IPS-18c (cell line): Measurements from ENCODE around the gene KRTAP10-4.

Source experiments
- H3K4me3 ChIP-seq: 2 replicates; pipeline ENCODE4 v1.7.0; 2013; ENCODE audit warnings: low read depth, mild to moderate bottlenecking, low read length, moderate library complexity; ENCODE audit not compliant: insufficient read depth
- H3K9me3 ChIP-seq: one replicate; pipeline ENCODE4 v1.6.1; 2013; ENCODE audit warnings: mild to moderate bottlenecking, low read length, moderate library complexity; ENCODE audit not compliant: control insufficient read depth, insufficient read depth

Gene KRTAP10-4

DNA sequence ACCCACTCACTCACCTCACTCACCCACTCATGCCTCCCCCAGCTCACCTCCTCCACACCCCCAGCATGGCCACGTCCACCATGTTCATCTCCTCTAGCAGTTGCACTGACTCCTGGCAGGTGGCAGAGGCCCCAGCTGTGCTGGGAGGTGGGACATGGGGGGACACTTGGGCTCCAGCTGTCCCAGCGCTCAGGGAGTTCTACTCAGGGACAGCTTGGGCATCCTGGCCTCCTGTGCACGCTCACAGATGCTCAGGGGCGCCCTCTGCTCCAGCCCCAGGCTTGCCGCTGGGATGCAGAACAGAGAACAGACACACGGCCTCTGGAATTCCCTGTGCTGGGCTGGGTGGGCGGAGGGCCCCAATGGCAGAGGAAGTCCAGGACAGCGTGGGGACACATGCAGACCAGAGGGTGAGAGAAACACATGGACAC lies 43.6 kb downstream of the KRTAP10-4 start:
- Histone ChIP-seq H3K9me3 (peaks cover 3% of the 10 kb centered on the region), H3K4me3 (no peak overlapping the region)

- Histone ChIP-seq H3K4me3 (no peak overlapping the region), H3K9me3 (peaks cover 7% of the 10 kb centered on the region)
Observed at GRCh38 chr21:44618504-44618903, 45.0 kb downstream of the KRTAP10-4 start.

DNA sequence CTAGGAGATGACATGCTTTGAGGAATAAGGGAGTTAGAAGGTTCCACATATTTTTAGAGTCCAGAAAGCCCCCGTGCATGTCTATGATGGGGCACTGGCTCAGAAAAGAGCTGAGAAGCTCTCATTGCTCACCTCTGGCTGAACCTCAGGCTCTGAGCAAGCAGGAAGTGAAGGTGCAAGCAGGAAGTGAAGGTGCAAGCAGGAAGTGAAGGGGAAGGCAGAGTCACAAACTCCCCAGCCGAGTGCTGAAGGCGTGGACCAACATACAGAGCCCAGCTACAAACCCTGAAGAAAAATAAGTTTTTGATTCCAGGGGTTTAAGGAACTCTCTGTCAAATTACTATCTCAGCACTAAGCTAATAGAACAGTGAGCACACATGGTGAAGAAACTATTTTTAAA lies 45.4 kb downstream of the KRTAP10-4 start:
- H3K9me3 ChIP-seq, result peaks cover 7% of the 10 kb centered on the region
- H3K4me3 ChIP-seq, result no peak overlapping the region

GRCh38 chr21:44619886-44620285 lies 46.4 kb downstream of the KRTAP10-4 start:
- Histone ChIP-seq H3K9me3 (peaks cover 7% of the 10 kb centered on the region), H3K4me3 (no peak overlapping the region)

- no peak overlapping the region for H3K4me3 ChIP-seq
- H3K9me3 ChIP-seq, result peaks cover 7% of the 10 kb centered on the region
Observed at GRCh38 chr21:44623575-44623974, 50.0 kb downstream of the KRTAP10-4 start.
